SK-MEL-5 (cell line): ENCODE data around the gene HIP1. TPM values are rescaled to one million over a fixed set of nuclear protein-coding genes. Genes with fewer than 3 reads are reported as not detected.
"Not testable (repeated sequence)": the region's sequence is repeated elsewhere in the genome, so short reads cannot be mapped to it uniquely, and the experiment has no call there.

Experiments used
- DNase-seq: peaks from one replicate; pipeline ENCODE4 v3.0.0-alpha.2; 2016; ENCODE audit warnings: low read depth, low spot score
- in situ Hi-C: cut with HindIII; loops from 2 replicates; pipeline ENCODE4 v1.10.0; 2016; ENCODE audit warnings: low sequenced_read_pairs, high pct_unique_total_duplicates, low pct_unique_long_range_greater_than_20kb
- total RNA-seq: library from RNA; depleted of rRNA; stranded (reverse); fragments of >200 nt; shearing (Covaris generic); gene quantifications from 2 replicates; pipeline ENCODE4 v1.2.3, GENCODE V29; 2014

HIP1 gene
- total RNA-seq, 1 experiment from 2014 or later: 44.5 TPM

DNA sequence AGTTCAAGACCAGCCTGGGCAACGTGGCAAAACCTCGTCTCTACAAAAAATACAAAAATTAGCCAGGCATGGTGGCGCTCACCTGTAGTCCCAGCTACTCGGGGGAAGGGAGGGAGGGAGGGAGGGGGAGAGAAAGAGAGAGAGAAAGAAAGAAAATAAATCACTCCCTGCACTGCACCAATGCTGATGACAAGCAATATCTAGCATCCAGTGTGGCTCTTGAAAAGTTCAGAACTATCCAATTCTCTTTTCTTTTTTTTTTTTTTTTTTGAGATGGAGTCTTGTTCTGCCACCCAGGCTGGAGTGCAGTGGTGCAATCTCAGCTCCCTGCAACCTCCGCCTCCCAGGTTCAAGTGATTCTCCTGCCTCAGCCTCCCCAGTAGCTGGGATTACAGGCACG lies 45.1 kb downstream of the HIP1 start:
- DNase-seq, in situ Hi-C loops: not testable (repeated sequence)

DNA sequence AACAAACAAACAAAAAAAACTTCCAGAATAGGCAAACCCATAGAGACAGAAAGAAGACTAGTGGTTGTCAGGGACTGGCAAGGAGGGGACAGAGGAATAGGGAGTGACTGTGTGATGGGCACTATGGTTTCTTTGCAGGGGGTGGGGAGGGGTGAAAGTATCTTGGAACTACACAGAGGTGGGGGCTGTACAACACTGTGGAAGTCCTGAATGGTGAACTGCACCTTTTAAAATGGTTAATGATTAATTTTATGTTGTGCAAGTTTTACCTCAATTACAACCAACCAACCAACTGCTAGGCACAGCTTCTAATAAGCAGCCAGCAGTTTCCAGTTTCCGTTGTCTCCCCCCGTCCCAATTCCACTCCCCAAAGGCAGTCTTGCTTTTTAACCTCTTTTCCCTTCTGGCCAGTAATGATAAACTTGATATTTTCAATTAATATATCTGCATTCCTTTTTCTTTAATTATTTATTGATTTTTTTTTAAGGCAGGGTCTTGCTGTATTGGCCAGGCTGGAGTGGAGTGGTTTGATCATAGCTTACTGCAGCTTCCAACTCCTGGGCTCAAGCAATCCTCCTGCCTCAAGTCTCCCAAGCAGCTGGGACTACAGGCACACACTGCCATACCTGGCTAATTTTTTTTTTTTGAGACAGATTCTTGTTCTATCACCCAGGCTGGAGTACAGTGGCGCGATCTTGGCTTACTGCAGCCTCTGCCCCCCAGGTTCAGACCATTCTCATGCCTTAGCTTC lies 46.8 kb downstream of the HIP1 start:
- DNase-seq: no peak
- in situ Hi-C loops: no loop called here

GRCh38 chr7:75690121-75690523 lies 48.6 kb downstream of the HIP1 start:
- in situ Hi-C loops: no loop called here
- DNase-seq: no peak

- no peak for DNase-seq
- in situ Hi-C loops: no loop called here
These were observed 49.3 kb downstream of the HIP1 start for GRCh38 chr7:75689246-75690099.

- in situ Hi-C loops: no loop called here
These were observed 50.3 kb downstream of the HIP1 start for GRCh38 chr7:75688200-75689136.

DNA sequence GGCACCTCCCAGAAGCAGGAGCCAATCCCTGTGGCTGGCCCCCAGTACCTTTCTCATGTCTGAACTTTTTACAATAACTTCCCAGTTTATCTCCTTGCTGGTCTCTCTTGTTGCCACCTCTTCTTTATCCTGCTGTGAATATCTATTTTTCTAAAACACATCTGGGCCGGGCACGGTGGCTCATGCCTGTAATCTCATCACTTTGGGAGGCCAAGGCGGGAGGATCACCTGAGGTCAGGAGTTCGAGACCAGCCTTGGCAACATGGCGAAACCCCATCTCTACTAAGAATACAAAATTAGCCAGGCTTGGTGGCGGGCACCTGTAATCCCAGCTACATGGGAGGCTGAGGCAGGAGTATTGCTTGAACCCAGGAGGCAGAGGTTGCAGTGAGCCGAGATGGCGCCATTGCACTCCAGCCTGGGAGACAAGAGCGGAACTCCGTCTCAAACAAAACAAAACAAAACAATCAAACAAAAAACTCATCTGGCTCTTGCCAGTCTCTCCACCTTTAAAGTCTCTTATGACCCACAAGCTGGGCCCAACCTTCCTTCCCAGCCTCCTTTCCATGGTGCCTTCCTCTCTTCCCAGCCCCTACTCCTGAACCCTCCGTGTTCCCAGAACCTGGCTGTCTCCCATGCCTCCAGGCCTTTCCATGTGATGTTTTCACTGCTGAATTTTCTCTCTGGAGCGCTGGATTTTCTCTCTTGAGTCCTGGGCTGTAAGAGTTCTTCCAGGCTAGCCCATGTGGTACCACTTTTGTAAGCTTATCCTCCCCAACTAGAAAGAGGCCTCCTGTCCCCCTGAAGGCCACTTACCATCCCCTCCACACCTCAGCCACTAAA lies 51.3 kb downstream of the HIP1 start:
- in situ Hi-C loops: no loop called here
- no peak for DNase-seq

More at GRCh38 chr7:75688200-75689136, 50.3 kb downstream of the HIP1 start:
- DNase-seq: no peak

- DNase-seq: no peak
- in situ Hi-C loops: no loop called here
These were observed 52.2 kb downstream of the HIP1 start for GRCh38 chr7:75686551-75686950.

DNA sequence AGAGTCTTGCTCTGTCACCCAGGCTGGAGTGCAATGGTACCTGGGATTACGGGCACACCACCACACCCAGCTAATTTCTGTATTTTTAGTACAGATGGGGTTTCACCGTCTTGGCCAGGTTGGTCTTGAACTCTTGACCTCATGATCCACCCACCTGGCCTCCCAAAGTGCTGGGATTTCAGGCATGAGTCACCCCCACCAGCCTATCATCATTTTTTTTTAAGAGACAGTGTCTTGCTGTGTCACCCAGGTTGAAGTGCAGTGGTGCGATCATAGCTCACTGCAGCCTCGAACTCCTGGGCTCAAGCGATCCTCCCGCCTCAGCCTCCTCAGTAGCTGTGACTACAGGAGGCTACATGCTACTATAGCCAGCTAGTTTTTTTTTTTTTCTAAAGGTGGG lies 56.7 kb downstream of the HIP1 start:
- in situ Hi-C loops: not testable (repeated sequence)

GRCh38 chr7:75679060-75679459 lies 59.7 kb downstream of the HIP1 start:
- in situ Hi-C loops: no loop called here
- DNase-seq: no peak

More for the DNA sequence above, 56.7 kb downstream of the HIP1 start:
- not testable (repeated sequence) for DNase-seq

DNA sequence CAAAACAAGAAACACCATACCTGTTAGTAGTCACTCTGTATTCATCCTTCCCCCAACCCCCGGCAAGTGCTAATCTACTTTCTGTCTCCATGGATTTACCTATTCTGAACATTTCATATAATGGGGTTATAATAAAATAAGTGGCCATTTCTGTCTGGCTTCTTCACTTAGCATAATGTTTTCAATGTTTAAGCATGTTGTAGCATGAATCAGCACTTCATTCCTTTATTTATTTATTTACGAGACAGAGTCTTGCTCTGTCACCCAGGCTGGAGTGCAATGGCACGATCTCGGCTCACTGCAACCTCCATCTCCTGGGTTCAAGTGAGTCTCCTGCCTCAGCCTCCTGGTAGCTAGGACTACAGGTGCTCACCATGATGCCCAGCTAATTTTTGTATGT lies 69.2 kb downstream of the HIP1 start:
- in situ Hi-C loops: no loop called here
- no peak for DNase-seq

GRCh38 chr7:75667938-75668337 lies 70.8 kb downstream of the HIP1 start:
- DNase-seq: no peak
- in situ Hi-C loops: no loop called here

DNA sequence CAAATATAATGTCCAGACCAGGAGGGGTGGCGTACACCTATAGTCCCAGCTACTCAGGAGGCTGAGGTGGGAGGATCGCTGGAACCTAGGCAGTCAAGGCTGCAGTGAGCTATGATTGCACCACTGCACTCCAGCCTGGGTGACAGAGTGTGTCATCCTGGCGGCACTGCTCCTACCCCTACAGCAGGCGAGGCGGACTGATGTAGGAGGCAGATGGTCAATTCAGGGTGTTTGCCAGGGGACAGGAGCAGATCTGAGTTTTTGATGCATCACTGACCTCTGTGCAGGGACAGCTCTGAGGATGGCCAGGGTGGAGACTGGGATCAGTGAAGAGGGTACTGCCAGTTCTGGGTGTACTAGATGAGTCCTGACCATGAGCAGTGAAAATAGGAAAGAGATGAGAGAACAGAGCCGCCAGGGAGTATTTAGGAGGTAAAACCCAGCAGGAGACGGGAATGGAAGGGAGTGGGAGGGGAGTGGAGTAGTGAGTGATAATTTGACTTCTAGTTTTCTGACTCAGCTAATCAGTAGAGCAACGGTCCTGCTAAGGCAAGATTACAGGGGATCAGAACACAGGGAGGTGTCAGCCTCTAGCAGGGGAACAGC lies 75.3 kb downstream of the HIP1 start:
- no peak for DNase-seq
- in situ Hi-C loops: no loop called here

DNA sequence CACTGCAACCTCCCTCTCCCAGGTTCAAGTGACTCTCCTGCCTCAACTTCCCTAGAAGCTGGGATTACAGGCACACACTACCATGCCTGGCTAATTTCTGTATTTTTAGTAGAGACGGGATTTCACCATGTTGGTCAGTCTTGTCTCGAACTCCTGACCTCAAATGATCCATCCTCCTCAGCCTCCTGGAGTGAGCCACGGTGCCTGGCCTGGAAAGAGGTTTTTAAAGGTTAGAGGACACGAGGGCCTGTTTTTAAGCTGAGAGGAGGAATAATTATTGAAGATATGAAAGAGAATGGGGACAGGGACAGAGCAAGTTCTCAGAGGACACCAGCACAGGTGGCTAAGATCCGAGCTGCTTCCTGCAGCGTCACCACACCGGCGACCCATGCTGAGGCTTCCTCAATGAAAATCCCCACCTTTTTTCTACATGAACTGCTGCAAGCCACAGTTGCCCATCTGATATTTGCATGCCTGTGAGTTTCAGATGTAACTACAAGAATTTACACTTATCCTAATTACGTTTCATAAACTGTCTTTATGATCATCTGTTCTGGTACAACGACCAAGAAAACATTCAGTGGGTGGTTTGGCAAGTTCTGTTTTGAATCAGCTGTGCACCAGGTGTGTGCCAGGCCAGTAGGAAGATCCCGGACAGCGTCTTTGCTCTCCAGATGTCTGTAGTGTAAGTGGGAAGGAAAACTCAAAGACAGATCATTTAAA lies 76.0 kb downstream of the HIP1 start:
- no peak for DNase-seq
- in situ Hi-C loops: no loop called here

- in situ Hi-C loops: no loop called here
- no peak for DNase-seq
These were observed 78.0 kb downstream of the HIP1 start for GRCh38 chr7:75660566-75661215.

GRCh38 chr7:75658802-75659201 lies 79.9 kb downstream of the HIP1 start:
- in situ Hi-C loops: no loop called here
- DNase-seq: no peak

- DNase-seq: no peak
- in situ Hi-C loops: no loop called here
These were observed 80.4 kb downstream of the HIP1 start for GRCh38 chr7:75658369-75658768.
